Body of pancreas (tissue), 4 donors: ENCODE measurements around the gene HDAC1. TPM values are rescaled to one million over a fixed set of nuclear protein-coding genes. Genes with fewer than 3 reads are reported as not detected.
A peak's percentile ranks its signal among the peaks of the same experiment; 100 is the strongest.

Experiments
- ATAC-seq: fragments of 150-250 bp; one replicate; pipeline ENCODE4 v1.9.1; 2016
- DNase-seq, 4 donors: peaks; one replicate each; pipeline ENCODE4 v3.0.0-alpha.2; 2019
- H3K27ac ChIP-seq, 4 donors: fragments of 200-600 bp; sonication (generic); 1 replicate in 3 of 4; 2 replicates in 1 of 4; pipeline versions ENCODE4 v1.5.1 to v1.6.1; 2016 to 2019; ENCODE audit warnings: mild to moderate bottlenecking in 1 of 4, mixed read lengths in 1 of 4, moderate library complexity in 1 of 4
- H3K27me3 ChIP-seq, 2 donors: fragments of 200-600 bp; sonication (generic); one replicate each; pipeline ENCODE4 v1.6.0; 2016; ENCODE audit warnings: mild to moderate bottlenecking in 1 of 2
- H3K36me3 ChIP-seq, 2 donors: fragments of 200-600 bp; sonication (generic); replicated peaks in 1 of 2; 2 replicates each; pipeline ENCODE4 v1.5.1; 2016; ENCODE audit warnings: low read depth in 2 of 2; ENCODE audit not compliant: insufficient read depth in 1 of 2
- H3K4me1 ChIP-seq: fragments of 200-600 bp; sonication (generic); one replicate; pipeline ENCODE4 v1.6.0; 2016
- H3K4me3 ChIP-seq, 2 donors: fragments of 200-600 bp; sonication (generic); 1 replicate in 1 of 2; 2 replicates in 1 of 2; pipeline ENCODE4 v1.5.1; 2016 to 2019
- H3K9me3 ChIP-seq, 3 donors: fragments of 200-600 bp; sonication (generic); 1 replicate in 2 of 3; 2 replicates in 1 of 3; pipeline ENCODE4 v1.5.1; 2016
- POLR2A ChIP-seq, 3 donors: fragments of 450-650 bp; IDR thresholded peaks; one replicate each; pipeline ENCODE4 v1.6.1; 2016; ENCODE audit warnings: antibody characterized with exemption in 3 of 3, mild to moderate bottlenecking in 2 of 3
- WGBS, 2 donors: methylation state at CpG; one replicate each; pipeline ENCODE4 v1.1.5; 2017; 5-methylcytosine and 5-hydroxymethylcytosine counted together
- intact Hi-C: fragments of 100-400 bp; cut with DNase I; formaldehyde crosslinking; loops from one replicate; pipeline ENCODE4 v1.15.1; 2023
- total RNA-seq, 2 donors: library from RNA; depleted of rRNA; stranded (reverse); fragments of >200 nt; gene quantifications; one replicate each; pipeline ENCODE4 v1.1.0, GENCODE V29; 2016
- TF ChIP-seq, protein P1 (sequence below), 7 experiments: fragments of 450-650 bp in 4 of 7; fragments of 200-600 bp in 3 of 7; sonication (generic) in 3 of 7; IDR thresholded peaks; one replicate each; pipeline ENCODE4 v1.5.1; 2016 to 2019; ENCODE audit warnings: antibody characterized with exemption in 7 of 7

HDAC1 gene
- total RNA-seq, 2 donors from 2014 or later = 32.7 to 50.4 TPM

DNA sequence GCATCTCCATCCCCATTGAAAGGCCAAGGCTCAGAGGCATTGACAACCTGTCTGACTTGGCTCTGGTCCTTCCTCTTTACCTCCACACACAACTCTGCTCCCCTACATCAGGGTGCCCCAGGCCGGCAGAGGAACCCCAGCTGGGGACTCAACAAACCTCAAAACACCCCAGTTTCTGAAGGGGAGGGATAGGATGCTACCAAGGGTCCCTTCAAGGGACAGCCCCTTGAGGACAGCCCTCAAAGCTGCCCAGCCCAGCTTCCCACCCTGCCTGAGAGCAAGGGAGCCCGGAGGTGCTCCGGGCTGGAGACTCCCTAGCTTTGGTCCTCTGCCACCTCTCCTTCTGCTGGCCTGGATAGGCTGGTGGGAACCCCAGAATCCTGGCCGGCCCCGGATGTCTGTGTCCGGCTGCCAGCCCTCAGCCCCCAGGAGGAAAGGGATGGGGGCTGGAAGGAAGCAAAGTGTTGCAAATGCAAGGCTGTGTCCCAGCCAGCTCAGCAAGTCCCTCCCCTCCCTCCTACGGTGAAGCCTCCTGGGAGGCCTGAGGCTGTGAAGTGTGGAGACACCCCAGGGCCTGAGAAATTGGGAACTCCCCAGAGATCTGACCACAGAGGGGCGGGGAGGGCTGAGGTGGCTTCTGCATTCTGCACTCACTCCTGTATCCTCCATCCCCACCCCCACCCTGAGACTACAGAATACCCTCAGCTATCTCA lies 45.2 kb downstream of the HDAC1 start:
- Histone ChIP-seq H3K36me3 (peaks cover 0 to under 1% of the 10 kb centered on the region in 2 donors), H3K27ac (peak overlapping the region in 1 of 4 donors; percentile 1), H3K9me3 (no peaks in the 10 kb centered on the region), H3K4me1 (peaks cover 21% of the 10 kb centered on the region), H3K27me3 (no peaks in the 10 kb centered on the region), H3K4me3 (no peak overlapping the region)
- no peak for ATAC-seq
- TF ChIP-seq, protein P1, sequence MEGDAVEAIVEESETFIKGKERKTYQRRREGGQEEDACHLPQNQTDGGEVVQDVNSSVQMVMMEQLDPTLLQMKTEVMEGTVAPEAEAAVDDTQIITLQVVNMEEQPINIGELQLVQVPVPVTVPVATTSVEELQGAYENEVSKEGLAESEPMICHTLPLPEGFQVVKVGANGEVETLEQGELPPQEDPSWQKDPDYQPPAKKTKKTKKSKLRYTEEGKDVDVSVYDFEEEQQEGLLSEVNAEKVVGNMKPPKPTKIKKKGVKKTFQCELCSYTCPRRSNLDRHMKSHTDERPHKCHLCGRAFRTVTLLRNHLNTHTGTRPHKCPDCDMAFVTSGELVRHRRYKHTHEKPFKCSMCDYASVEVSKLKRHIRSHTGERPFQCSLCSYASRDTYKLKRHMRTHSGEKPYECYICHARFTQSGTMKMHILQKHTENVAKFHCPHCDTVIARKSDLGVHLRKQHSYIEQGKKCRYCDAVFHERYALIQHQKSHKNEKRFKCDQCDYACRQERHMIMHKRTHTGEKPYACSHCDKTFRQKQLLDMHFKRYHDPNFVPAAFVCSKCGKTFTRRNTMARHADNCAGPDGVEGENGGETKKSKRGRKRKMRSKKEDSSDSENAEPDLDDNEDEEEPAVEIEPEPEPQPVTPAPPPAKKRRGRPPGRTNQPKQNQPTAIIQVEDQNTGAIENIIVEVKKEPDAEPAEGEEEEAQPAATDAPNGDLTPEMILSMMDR (IDR thresholded peaks at IDR 0.05) = no peak
- TF ChIP-seq POLR2A (IDR thresholded peaks at IDR 0.05) = no peak
- intact Hi-C loops = no loop called here
- DNase-seq = peak in 1 of 4 donors; percentile 65
- 75 to 97% methylated on average over 6 to 8 of the region's 8 CpGs for WGBS, 2 donors

DNA sequence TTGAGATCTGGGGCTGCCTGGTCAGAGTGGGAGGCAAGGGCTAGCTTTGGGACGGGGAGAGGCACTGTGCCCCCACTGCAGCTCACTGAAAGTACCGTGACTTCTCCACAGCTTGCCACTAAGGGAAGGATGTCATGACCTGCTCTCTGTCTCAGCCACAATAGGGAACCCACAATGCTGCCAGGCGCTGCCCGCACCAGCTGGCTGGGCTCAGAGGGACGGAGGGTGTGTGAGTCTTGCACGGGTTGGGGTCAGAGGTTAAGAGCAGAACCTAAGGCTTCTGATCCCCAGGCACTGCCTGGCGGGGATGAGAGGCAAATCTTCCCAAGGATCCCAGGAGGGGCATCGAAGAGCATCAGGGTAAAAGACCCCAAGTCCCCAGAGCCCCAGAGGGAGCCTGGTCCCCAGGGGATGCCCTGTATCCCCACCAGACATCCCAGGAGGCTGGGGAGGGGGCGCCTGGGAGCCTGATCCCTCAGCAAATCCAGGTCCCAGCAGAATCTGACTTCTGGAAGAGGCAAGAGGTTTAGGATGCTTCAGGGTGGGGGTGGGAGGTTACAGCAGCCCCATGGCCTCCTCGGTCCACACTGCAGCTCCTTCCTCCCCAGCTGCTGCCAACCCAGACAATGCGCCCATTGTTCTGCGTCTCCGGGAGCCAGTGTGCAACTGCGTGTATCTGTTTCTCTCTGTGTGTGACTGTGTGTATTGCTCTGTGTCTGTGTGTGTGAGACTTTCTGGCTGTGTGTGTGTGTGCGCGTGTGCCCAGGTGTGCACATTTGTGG lies 46.2 kb downstream of the HDAC1 start:
- intact Hi-C loops = no loop called here
- Histone ChIP-seq H3K27ac (peak overlapping the region in 2 of 4 donors; percentile 45 to 57), H3K4me3 (no peak overlapping the region), H3K36me3 (no peaks in the 10 kb centered on the region), H3K9me3 (no peaks in the 10 kb centered on the region), H3K4me1 (peaks cover 21% of the 10 kb centered on the region), H3K27me3 (no peaks in the 10 kb centered on the region)
- peak in 3 of 4 donors; percentile 46 to 59 (median 49) for DNase-seq
- WGBS, 2 donors = 47 to 61% methylated on average over 7 to 16 of the region's 16 CpGs
- peak; percentile 53 for ATAC-seq
- no peak for TF ChIP-seq POLR2A (IDR thresholded peaks at IDR 0.05)
- TF ChIP-seq, protein P1 (IDR thresholded peaks at IDR 0.05) = no peak

DNA sequence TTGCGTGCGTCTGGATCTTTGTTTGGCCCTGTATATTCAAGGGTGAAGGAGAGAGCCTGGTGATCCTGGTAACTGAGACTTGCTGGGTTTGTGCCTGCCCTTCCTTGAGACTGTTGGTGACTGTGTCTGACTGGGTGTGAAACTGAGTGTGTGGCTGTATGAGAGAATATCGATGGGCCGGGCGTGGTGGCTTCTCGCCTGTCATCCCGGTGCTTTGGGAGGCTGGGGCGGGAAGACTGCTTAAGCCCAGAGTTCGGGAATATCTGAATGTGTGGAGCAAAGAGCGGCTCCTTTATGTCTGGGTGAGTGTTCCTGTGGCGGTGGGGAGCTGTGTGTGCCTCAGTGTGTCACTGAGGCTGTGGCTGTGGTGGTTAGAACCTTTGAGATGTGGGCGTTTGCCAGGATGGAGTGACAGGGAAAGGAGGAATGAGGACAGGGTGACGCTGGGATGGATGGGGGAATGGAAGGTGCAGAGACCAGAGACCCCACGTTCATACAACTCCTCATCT lies 46.8 kb downstream of the HDAC1 start:
- H3K27me3 ChIP-seq = no peaks in the 10 kb centered on the region
- peaks cover 21% of the 10 kb centered on the region for H3K4me1 ChIP-seq
- TF ChIP-seq, protein P1 (IDR thresholded peaks at IDR 0.05) = no peak
- no peak for TF ChIP-seq POLR2A (IDR thresholded peaks at IDR 0.05)
- DNase-seq (no peak), ATAC-seq (no peak)
- H3K4me3 ChIP-seq = no peak overlapping the region
- H3K27ac ChIP-seq = peak overlapping the region in 2 of 4 donors; percentile 45 to 57
- H3K9me3 ChIP-seq = no peaks in the 10 kb centered on the region
- H3K36me3 ChIP-seq = no peaks in the 10 kb centered on the region
- 67 to 74% methylated on average over 14 of the region's 14 CpGs for WGBS, 2 donors
- intact Hi-C loops = no loop called here

DNA sequence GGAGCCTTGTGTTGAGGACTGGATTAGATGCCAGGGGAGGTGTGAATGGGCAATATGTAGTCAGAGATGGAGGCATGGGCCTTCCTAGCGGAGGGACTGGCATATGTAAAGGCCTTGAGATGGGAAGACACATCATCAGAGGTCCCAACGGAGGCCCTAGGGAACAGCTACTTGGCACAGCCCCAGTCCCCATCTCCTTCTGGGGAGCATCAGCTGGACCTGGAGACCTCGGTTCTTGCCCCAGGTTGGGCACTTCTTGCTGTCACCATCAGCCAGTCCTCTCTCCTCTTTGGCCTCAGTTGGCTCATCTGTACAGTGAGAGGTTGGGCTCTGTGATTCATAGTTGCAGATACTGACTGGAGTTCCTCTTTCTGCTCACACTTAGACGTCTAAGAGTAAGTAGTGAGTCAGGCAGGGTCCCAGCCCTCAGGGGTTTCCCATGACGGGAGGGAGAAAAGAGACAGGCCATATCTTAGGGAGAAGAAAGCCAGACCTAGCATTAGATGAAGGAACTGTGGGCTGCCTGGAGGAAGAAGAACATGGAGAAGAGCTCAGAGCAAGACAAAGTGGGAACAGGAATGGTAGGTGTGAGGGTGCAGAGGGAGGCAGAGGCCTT lies 47.6 kb downstream of the HDAC1 start:
- no peaks in the 10 kb centered on the region for H3K9me3 ChIP-seq
- H3K4me1 ChIP-seq = peaks cover 15% of the 10 kb centered on the region
- H3K36me3 ChIP-seq = no peaks in the 10 kb centered on the region
- intact Hi-C loops = no loop called here
- TF ChIP-seq POLR2A (IDR thresholded peaks at IDR 0.05) = no peak
- TF ChIP-seq, protein P1 (IDR thresholded peaks at IDR 0.05) = no peak
- 70 to 76% methylated on average over 5 of the region's 5 CpGs for WGBS, 2 donors
- peak in 1 of 4 donors; percentile 43 for DNase-seq
- no peak overlapping the region for H3K4me3 ChIP-seq
- ATAC-seq = no peak
- no peak overlapping the region for H3K27ac ChIP-seq
- H3K27me3 ChIP-seq = no peaks in the 10 kb centered on the region
